A673 (cell line): ENCODE data around the gene PPP1R16B. TPM values are rescaled to one million over a fixed set of nuclear protein-coding genes. Genes with fewer than 3 reads are reported as not detected.

Experiments
- BruUV-seq: library from RNA; stranded (reverse); fragments of 400-500 nt; replicated peaks from 2 replicates; lab custom pipeline; 2021; lab: Mats Ljungman, UMichigan
- CTCF ChIA-PET: fragments of 300-600 bp; sonication (Branson Sonifier 250); formaldehyde crosslinking; loops from one replicate; lab custom pipeline; 2022; ENCODE audit warnings: antibody characterized with exemption; lab: Charles Lee
- POLR2A ChIA-PET: fragments of 300-600 bp; sonication (Branson Sonifier 250); formaldehyde crosslinking; loops from one replicate; lab custom pipeline; 2022; ENCODE audit warnings: antibody characterized with exemption; ENCODE audit not compliant: low non-redundant PET; lab: Charles Lee
- DNase-seq: peaks from one replicate; pipeline ENCODE4 v3.0.0-alpha.2; 2015; ENCODE audit warnings: low spot score
- H3K27ac ChIP-seq: fragments of 200-600 bp; sonication (generic); 2 replicates; pipeline ENCODE4 v1.5.1; 2016; ENCODE audit warnings: mixed run types, low read depth, mild to moderate bottlenecking, mixed read lengths, antibody characterized with exemption, low read length; ENCODE audit not compliant: poor library complexity, severe bottlenecking
- H3K27me3 ChIP-seq: fragments of 200-600 bp; sonication (generic); replicated peaks from 2 replicates; pipeline ENCODE4 v1.6.1; 2017; ENCODE audit warnings: mixed run types, low read depth, mild to moderate bottlenecking, mixed read lengths, antibody characterized with exemption, low read length; ENCODE audit not compliant: insufficient read depth, poor library complexity
- H3K36me3 ChIP-seq: fragments of 200-600 bp; sonication (generic); 2 replicates; pipeline ENCODE4 v1.6.1; 2016; ENCODE audit warnings: mixed run types, mild to moderate bottlenecking, mixed read lengths, antibody characterized with exemption, low read length; ENCODE audit not compliant: insufficient read depth, poor library complexity, severe bottlenecking
- H3K4me1 ChIP-seq: fragments of 200-600 bp; sonication (generic); 2 replicates; pipeline ENCODE4 v1.6.1; 2017; ENCODE audit warnings: mixed run types, mild to moderate bottlenecking, mixed read lengths, antibody characterized with exemption, low read length; ENCODE audit not compliant: insufficient read depth, poor library complexity, severe bottlenecking
- H3K4me3 ChIP-seq: fragments of 200-600 bp; sonication (generic); 2 replicates; pipeline ENCODE4 v1.5.1; 2016; ENCODE audit warnings: low read depth, mixed run types, mild to moderate bottlenecking, mixed read lengths, low read length; ENCODE audit not compliant: poor library complexity, severe bottlenecking
- H3K9me3 ChIP-seq: fragments of 200-600 bp; sonication (generic); 2 replicates; pipeline ENCODE4 v1.6.1; 2016; ENCODE audit warnings: mixed run types, low read depth, mild to moderate bottlenecking, mixed read lengths, antibody characterized with exemption, low read length; ENCODE audit not compliant: poor library complexity, severe bottlenecking
- CTCF ChIP-seq: fragments of 300-800, 200-600 bp; sonication (generic); conservative IDR thresholded peaks from 2 replicates; pipeline ENCODE4 v1.5.1; 2017; ENCODE audit warnings: low read depth, mild to moderate bottlenecking, antibody characterized with exemption, low read length, moderate library complexity, mixed read lengths
- EZH2 ChIP-seq: fragments of 200-600 bp; sonication (generic); IDR thresholded peaks from 2 replicates; pipeline ENCODE4 v1.6.1; 2017; ENCODE audit warnings: borderline replicate concordance, low read depth, mild to moderate bottlenecking, mixed read lengths, antibody characterized with exemption, low read length; ENCODE audit not compliant: poor library complexity, severe bottlenecking
- intact Hi-C: fragments of 100-400 bp; cut with micrococcal nuclease; formaldehyde crosslinking; loops from one replicate; pipeline ENCODE4 v1.10.0; 2022; ENCODE audit not compliant: unreplicated experiment
- total RNA-seq: library from RNA; stranded (reverse); gene quantifications from 2 replicates; pipeline ENCODE4 v1.2.3, GENCODE V29; 2021

PPP1R16B gene
- total RNA-seq, 1 experiment from 2014 or later: 0.17 TPM

- TF ChIP-seq CTCF: no peak
- DNase-seq: no peak
- no peaks in the 10 kb centered on the region for H3K4me1 ChIP-seq
- H3K4me3 ChIP-seq: no peak overlapping the region
- ChIA-PET CTCF (no interaction called here), POLR2A (interaction anchor here (0.6 kb wide), 1 partner anchor 1928 kb away, joined by 3 read pairs; the partner anchor contains the start of gene MAFB)
- no TSS peak for BruUV-seq
- H3K27ac ChIP-seq: no peak overlapping the region
- intact Hi-C loops: no loop called here
- no peaks in the 10 kb centered on the region for H3K27me3 ChIP-seq
- no peaks in the 10 kb centered on the region for H3K9me3 ChIP-seq
- H3K36me3 ChIP-seq: peaks cover 14% of the 10 kb centered on the region
These were observed 44.5 kb upstream of the PPP1R16B start for GRCh38 chr20:38760978-38761377.

GRCh38 chr20:38762174-38762573, 43.3 kb upstream of the PPP1R16B start:
- no peaks in the 10 kb centered on the region for H3K27me3 ChIP-seq
- intact Hi-C loops: no loop called here
- TF ChIP-seq CTCF (no peak), EZH2 (no peak)
- no peaks in the 10 kb centered on the region for H3K4me1 ChIP-seq
- no peak overlapping the region for H3K4me3 ChIP-seq
- H3K9me3 ChIP-seq: no peaks in the 10 kb centered on the region
- no peak overlapping the region for H3K27ac ChIP-seq
- ChIA-PET POLR2A (no interaction called here), CTCF (no interaction called here)
- H3K36me3 ChIP-seq: peaks cover 12% of the 10 kb centered on the region
- DNase-seq: no peak
- BruUV-seq: no TSS peak

GRCh38 chr20:38763616-38764015, 41.9 kb upstream of the PPP1R16B start:
- ChIA-PET POLR2A (no interaction called here), CTCF (no interaction called here)
- H3K9me3 ChIP-seq: no peaks in the 10 kb centered on the region
- intact Hi-C loops: no loop called here
- H3K4me1 ChIP-seq: no peaks in the 10 kb centered on the region
- H3K27me3 ChIP-seq: no peaks in the 10 kb centered on the region
- H3K36me3 ChIP-seq: peaks cover 6% of the 10 kb centered on the region
- TF ChIP-seq CTCF (no peak), EZH2 (no peak)
- H3K27ac ChIP-seq: no peak overlapping the region
- BruUV-seq: no TSS peak
- H3K4me3 ChIP-seq: no peak overlapping the region
- no peak for DNase-seq
